ENCODE data around the gene FAM156B.
"Not testable (repeated sequence)": the region's sequence is repeated elsewhere in the genome, so short reads cannot be mapped to it uniquely, and the experiment has no call there.

DNA sequence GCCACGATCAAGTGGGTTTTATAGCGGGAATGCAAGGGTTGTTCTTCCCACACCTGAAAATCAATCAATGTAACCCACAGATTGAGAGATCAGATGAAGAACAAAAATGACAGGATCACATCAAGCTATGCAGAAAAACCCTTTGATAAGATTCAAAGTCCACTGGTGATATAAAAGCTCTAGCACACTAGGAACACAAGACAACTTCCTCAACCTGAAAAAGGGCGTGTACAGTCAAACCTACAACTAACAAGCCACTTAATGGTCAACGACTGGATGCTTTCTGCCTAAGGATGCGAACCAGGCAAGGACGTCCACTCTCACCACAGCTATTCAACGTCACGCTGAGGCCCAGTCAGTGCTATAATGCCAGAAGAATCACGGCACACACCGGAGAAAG is 52.8 kb downstream of the FAM156B start:
- TF ChIP-seq, protein P1, sequence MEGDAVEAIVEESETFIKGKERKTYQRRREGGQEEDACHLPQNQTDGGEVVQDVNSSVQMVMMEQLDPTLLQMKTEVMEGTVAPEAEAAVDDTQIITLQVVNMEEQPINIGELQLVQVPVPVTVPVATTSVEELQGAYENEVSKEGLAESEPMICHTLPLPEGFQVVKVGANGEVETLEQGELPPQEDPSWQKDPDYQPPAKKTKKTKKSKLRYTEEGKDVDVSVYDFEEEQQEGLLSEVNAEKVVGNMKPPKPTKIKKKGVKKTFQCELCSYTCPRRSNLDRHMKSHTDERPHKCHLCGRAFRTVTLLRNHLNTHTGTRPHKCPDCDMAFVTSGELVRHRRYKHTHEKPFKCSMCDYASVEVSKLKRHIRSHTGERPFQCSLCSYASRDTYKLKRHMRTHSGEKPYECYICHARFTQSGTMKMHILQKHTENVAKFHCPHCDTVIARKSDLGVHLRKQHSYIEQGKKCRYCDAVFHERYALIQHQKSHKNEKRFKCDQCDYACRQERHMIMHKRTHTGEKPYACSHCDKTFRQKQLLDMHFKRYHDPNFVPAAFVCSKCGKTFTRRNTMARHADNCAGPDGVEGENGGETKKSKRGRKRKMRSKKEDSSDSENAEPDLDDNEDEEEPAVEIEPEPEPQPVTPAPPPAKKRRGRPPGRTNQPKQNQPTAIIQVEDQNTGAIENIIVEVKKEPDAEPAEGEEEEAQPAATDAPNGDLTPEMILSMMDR (IDR thresholded peaks at IDR 0.05) = not testable (repeated sequence)
- not testable (repeated sequence) for TF ChIP-seq POLR2A, POLR2AphosphoS5 (IDR thresholded peaks at IDR 0.05)
